Adrenal gland (tissue), 5 donors: ENCODE data around the gene STS.

Experiments
- POLR2A ChIP-seq, 2 donors: fragments of 450-650 bp; IDR thresholded peaks; one replicate each; pipeline ENCODE4 v1.6.1; 2017; ENCODE audit warnings: antibody characterized with exemption in 2 of 2, mild to moderate bottlenecking in 2 of 2, moderate library complexity in 1 of 2
- TF ChIP-seq, protein P1 (sequence below), 6 experiments: fragments of 450-650 bp in 4 of 6; fragments of 200-600 bp in 2 of 6; sonication (generic) in 1 of 6; IDR thresholded peaks; 1 replicate in 5 of 6; 2 replicates in 1 of 6; pipeline versions ENCODE4 v1.5.1 to v1.8.0; 2016 to 2021; ENCODE audit warnings: antibody characterized with exemption in 6 of 6, mild to moderate bottlenecking in 2 of 6, moderate library complexity in 1 of 6
- donor health status: DM: no; HTN: no; CAD: no.

DNA sequence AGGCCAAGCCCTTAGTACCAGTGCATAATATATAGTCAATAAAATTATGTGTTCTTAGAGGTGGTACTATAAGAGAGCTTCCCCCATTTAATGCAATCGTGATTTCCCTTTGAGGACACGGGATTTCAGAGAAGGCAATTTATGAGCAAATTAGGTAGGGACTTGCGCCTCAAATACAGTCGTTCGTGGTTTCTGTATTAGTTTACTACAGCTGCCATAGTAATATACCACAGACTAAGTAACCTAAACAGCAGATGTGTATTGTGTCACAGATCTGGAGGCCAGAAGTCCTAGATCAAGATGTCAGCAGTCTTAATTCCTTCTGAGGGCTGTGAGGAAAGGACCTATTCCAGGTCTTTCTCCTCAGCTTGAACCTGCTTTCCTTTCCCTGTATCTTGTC, 1.9 kb downstream of the STS start:
- TF ChIP-seq POLR2A (IDR thresholded peaks at IDR 0.05) = no peak
- TF ChIP-seq, protein P1, sequence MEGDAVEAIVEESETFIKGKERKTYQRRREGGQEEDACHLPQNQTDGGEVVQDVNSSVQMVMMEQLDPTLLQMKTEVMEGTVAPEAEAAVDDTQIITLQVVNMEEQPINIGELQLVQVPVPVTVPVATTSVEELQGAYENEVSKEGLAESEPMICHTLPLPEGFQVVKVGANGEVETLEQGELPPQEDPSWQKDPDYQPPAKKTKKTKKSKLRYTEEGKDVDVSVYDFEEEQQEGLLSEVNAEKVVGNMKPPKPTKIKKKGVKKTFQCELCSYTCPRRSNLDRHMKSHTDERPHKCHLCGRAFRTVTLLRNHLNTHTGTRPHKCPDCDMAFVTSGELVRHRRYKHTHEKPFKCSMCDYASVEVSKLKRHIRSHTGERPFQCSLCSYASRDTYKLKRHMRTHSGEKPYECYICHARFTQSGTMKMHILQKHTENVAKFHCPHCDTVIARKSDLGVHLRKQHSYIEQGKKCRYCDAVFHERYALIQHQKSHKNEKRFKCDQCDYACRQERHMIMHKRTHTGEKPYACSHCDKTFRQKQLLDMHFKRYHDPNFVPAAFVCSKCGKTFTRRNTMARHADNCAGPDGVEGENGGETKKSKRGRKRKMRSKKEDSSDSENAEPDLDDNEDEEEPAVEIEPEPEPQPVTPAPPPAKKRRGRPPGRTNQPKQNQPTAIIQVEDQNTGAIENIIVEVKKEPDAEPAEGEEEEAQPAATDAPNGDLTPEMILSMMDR (IDR thresholded peaks at IDR 0.05) = no peak
